ENCODE results near the gene NUTM2F. TPM values are rescaled to one million over a fixed set of nuclear protein-coding genes. Genes with fewer than 3 reads are reported as not detected.
A peak's percentile ranks its signal among the peaks of the same experiment; 100 is the strongest.
"Not testable (repeated sequence)": the region's sequence is repeated elsewhere in the genome, so short reads cannot be mapped to it uniquely, and the experiment has no call there.

NUTM2F gene
- total and polyA plus RNA-seq, 2 donors (not counting 1 experiment from before 2014, with no cell fraction given): not detected

GRCh38 chr9:94373779-94374175 is 45.3 kb upstream of the NUTM2F start:
- Histone ChIP-seq H3K4me3 (ENCODE audit: control extremely low read depth in 1 of 5, extremely low read depth in 1 of 5, insufficient read depth in 1 of 5, low read depth in 2 of 5, low read length in 4 of 5) (peak overlapping the region; percentile 34 to 67 (median 57)), H2AFZ (ENCODE audit: insufficient read depth, low read depth, low read length, poor library complexity, severe bottlenecking) (peak overlapping the region; percentile 72), H3K9ac (ENCODE audit: low read length) (peak overlapping the region; percentile 55), H3K4me2 (replicated peaks; ENCODE audit: low read depth, low read length, poor library complexity, severe bottlenecking) (peak overlapping the region; percentile 44), H3K27ac (ENCODE audit: low read length in 2 of 2) (peak overlapping the region; percentile 52 to 66)
- intact Hi-C loops (cut with micrococcal nuclease): loop anchor here (2.0 kb wide), 1 partner anchor 115 kb away; the partner anchor contains the start of gene ZNF169
- H3K9me3 Mint-ChIP-seq (ENCODE audit: insufficient read depth); H4K20me1 ChIP-seq (ENCODE audit: control insufficient read depth, insufficient read depth, low read length, poor library complexity, severe bottlenecking); DNase-seq; H3K79me2 ChIP-seq (ENCODE audit: control insufficient read depth, insufficient read depth, low read length); H3K27me3 ChIP-seq (replicated peaks in 1 of 4; ENCODE audit: control extremely low read depth in 1 of 4, control insufficient read depth in 3 of 4, insufficient read depth in 4 of 4, low read length in 3 of 4); H3K9me3 ChIP-seq (ENCODE audit: control extremely low read depth in 1 of 3, control insufficient read depth in 2 of 3, insufficient read depth in 1 of 3, low read length in 2 of 3); ATAC-seq (ENCODE audit: low read depth); H3K36me3 ChIP-seq (replicated peaks in 1 of 2; ENCODE audit: control extremely low read depth in 1 of 2, control insufficient read depth in 1 of 2, extremely low read depth in 1 of 2, insufficient read depth in 2 of 2, low read length in 1 of 2); H3K4me1 ChIP-seq (ENCODE audit: control insufficient read depth in 2 of 2, insufficient read depth in 2 of 2, low read length in 2 of 2); POLR2A ChIA-PET; CTCF ChIA-PET; H3K27me3 Mint-ChIP-seq: not testable (repeated sequence)
- Mint-ChIP-seq H3K27ac (peak overlapping the region; percentile 91), H3K4me1 (peaks cover 14% of the 10 kb centered on the region), H3K4me3 (peak overlapping the region; percentile 92)
- no CpG with 5 or more reads among the region's 11 CpGs for WGBS (ENCODE audit: insufficient coverage)

GRCh38 chr9:94370266-94370665 is 41.8 kb upstream of the NUTM2F start:
- H3K27ac Mint-ChIP-seq; H3K27me3 ChIP-seq (replicated peaks in 1 of 4; ENCODE audit: control extremely low read depth in 1 of 4, control insufficient read depth in 3 of 4, insufficient read depth in 4 of 4, low read length in 3 of 4); H3K9me3 ChIP-seq (ENCODE audit: control extremely low read depth in 1 of 3, control insufficient read depth in 2 of 3, insufficient read depth in 1 of 3, low read length in 2 of 3); H3K4me3 Mint-ChIP-seq; H3K79me2 ChIP-seq (ENCODE audit: control insufficient read depth, insufficient read depth, low read length); H3K4me3 ChIP-seq (ENCODE audit: control extremely low read depth in 1 of 5, extremely low read depth in 1 of 5, insufficient read depth in 1 of 5, low read depth in 2 of 5, low read length in 4 of 5); ATAC-seq (ENCODE audit: low read depth); H2AFZ ChIP-seq (ENCODE audit: insufficient read depth, low read depth, low read length, poor library complexity, severe bottlenecking); intact Hi-C loops (cut with micrococcal nuclease); H3K27ac ChIP-seq (ENCODE audit: low read length in 2 of 2); H4K20me1 ChIP-seq (ENCODE audit: control insufficient read depth, insufficient read depth, low read length, poor library complexity, severe bottlenecking); H3K9ac ChIP-seq (ENCODE audit: low read length); H3K27me3 Mint-ChIP-seq; H3K4me2 ChIP-seq (replicated peaks; ENCODE audit: low read depth, low read length, poor library complexity, severe bottlenecking); H3K4me1 Mint-ChIP-seq; H3K4me1 ChIP-seq (ENCODE audit: control insufficient read depth in 2 of 2, insufficient read depth in 2 of 2, low read length in 2 of 2); H3K36me3 ChIP-seq (replicated peaks in 1 of 2; ENCODE audit: control extremely low read depth in 1 of 2, control insufficient read depth in 1 of 2, extremely low read depth in 1 of 2, insufficient read depth in 2 of 2, low read length in 1 of 2); H3K9me3 Mint-ChIP-seq (ENCODE audit: insufficient read depth); DNase-seq; POLR2A ChIA-PET; CTCF ChIA-PET: not testable (repeated sequence)
- 100% methylated on average over 2 of the region's 3 CpGs for WGBS (ENCODE audit: insufficient coverage)

- POLR2A ChIA-PET; intact Hi-C loops (cut with micrococcal nuclease): not testable (repeated sequence)
Observed at GRCh38 chr9:94364093-94364614, 35.7 kb upstream of the NUTM2F start.

GRCh38 chr9:94357158-94357557 is 28.7 kb upstream of the NUTM2F start:
- H3K9me3 ChIP-seq (ENCODE audit: control extremely low read depth in 1 of 3, control insufficient read depth in 2 of 3, insufficient read depth in 1 of 3, low read length in 2 of 3); H3K27me3 ChIP-seq (replicated peaks in 1 of 4; ENCODE audit: control extremely low read depth in 1 of 4, control insufficient read depth in 3 of 4, insufficient read depth in 4 of 4, low read length in 3 of 4); DNase-seq; H3K27ac Mint-ChIP-seq; H3K27me3 Mint-ChIP-seq; H3K4me3 Mint-ChIP-seq; H3K4me3 ChIP-seq (ENCODE audit: control extremely low read depth in 1 of 5, extremely low read depth in 1 of 5, insufficient read depth in 1 of 5, low read depth in 2 of 5, low read length in 4 of 5); H3K9me3 Mint-ChIP-seq (ENCODE audit: insufficient read depth); H3K79me2 ChIP-seq (ENCODE audit: control insufficient read depth, insufficient read depth, low read length); CTCF ChIA-PET; ATAC-seq (ENCODE audit: low read depth); H3K36me3 ChIP-seq (replicated peaks in 1 of 2; ENCODE audit: control extremely low read depth in 1 of 2, control insufficient read depth in 1 of 2, extremely low read depth in 1 of 2, insufficient read depth in 2 of 2, low read length in 1 of 2); H3K27ac ChIP-seq (ENCODE audit: low read length in 2 of 2); POLR2A ChIA-PET; H3K4me1 Mint-ChIP-seq; H3K4me2 ChIP-seq (replicated peaks; ENCODE audit: low read depth, low read length, poor library complexity, severe bottlenecking); H3K9ac ChIP-seq (ENCODE audit: low read length); intact Hi-C loops (cut with micrococcal nuclease); H4K20me1 ChIP-seq (ENCODE audit: control insufficient read depth, insufficient read depth, low read length, poor library complexity, severe bottlenecking); H3K4me1 ChIP-seq (ENCODE audit: control insufficient read depth in 2 of 2, insufficient read depth in 2 of 2, low read length in 2 of 2); H2AFZ ChIP-seq (ENCODE audit: insufficient read depth, low read depth, low read length, poor library complexity, severe bottlenecking): not testable (repeated sequence)
- no CpG with 5 or more reads among the region's 1 CpG for WGBS (ENCODE audit: insufficient coverage)

More at GRCh38 chr9:94364093-94364614, 35.7 kb upstream of the NUTM2F start:
- H3K79me2 ChIP-seq (ENCODE audit: control insufficient read depth, insufficient read depth, low read length); ATAC-seq (ENCODE audit: low read depth); H3K4me1 ChIP-seq (ENCODE audit: control insufficient read depth in 2 of 2, insufficient read depth in 2 of 2, low read length in 2 of 2); H4K20me1 ChIP-seq (ENCODE audit: control insufficient read depth, insufficient read depth, low read length, poor library complexity, severe bottlenecking); H2AFZ ChIP-seq (ENCODE audit: insufficient read depth, low read depth, low read length, poor library complexity, severe bottlenecking); H3K9me3 Mint-ChIP-seq (ENCODE audit: insufficient read depth); H3K9ac ChIP-seq (ENCODE audit: low read length); H3K27me3 Mint-ChIP-seq; H3K27ac Mint-ChIP-seq; H3K4me1 Mint-ChIP-seq; H3K27me3 ChIP-seq (replicated peaks in 1 of 4; ENCODE audit: control extremely low read depth in 1 of 4, control insufficient read depth in 3 of 4, insufficient read depth in 4 of 4, low read length in 3 of 4); H3K4me3 Mint-ChIP-seq; H3K4me3 ChIP-seq (ENCODE audit: control extremely low read depth in 1 of 5, extremely low read depth in 1 of 5, insufficient read depth in 1 of 5, low read depth in 2 of 5, low read length in 4 of 5); CTCF ChIA-PET; H3K9me3 ChIP-seq (ENCODE audit: control extremely low read depth in 1 of 3, control insufficient read depth in 2 of 3, insufficient read depth in 1 of 3, low read length in 2 of 3); H3K27ac ChIP-seq (ENCODE audit: low read length in 2 of 2); H3K4me2 ChIP-seq (replicated peaks; ENCODE audit: low read depth, low read length, poor library complexity, severe bottlenecking); DNase-seq; H3K36me3 ChIP-seq (replicated peaks in 1 of 2; ENCODE audit: control extremely low read depth in 1 of 2, control insufficient read depth in 1 of 2, extremely low read depth in 1 of 2, insufficient read depth in 2 of 2, low read length in 1 of 2): not testable (repeated sequence)
- no CpG with 5 or more reads among the region's 2 CpGs for WGBS (ENCODE audit: insufficient coverage)

All from B cell (primary cell).